Inflammatory macrophage (primary cell): ENCODE measurements around the gene MRPS6.

Source experiments
- DNase-seq, 2 donors: peaks; one replicate each; pipeline ENCODE4 v3.0.0-alpha.2; 2020 to 2022

Gene MRPS6

GRCh38 chr21:34182436-34182835 lies 109.1 kb downstream of the MRPS6 start:
- DNase-seq: no peak

- no peak for DNase-seq
These were observed 110.1 kb downstream of the MRPS6 start for GRCh38 chr21:34183331-34183928.

GRCh38 chr21:34184232-34184631 lies 110.9 kb downstream of the MRPS6 start:
- DNase-seq: no peak

GRCh38 chr21:34185026-34185750 lies 111.8 kb downstream of the MRPS6 start:
- no peak for DNase-seq

DNA sequence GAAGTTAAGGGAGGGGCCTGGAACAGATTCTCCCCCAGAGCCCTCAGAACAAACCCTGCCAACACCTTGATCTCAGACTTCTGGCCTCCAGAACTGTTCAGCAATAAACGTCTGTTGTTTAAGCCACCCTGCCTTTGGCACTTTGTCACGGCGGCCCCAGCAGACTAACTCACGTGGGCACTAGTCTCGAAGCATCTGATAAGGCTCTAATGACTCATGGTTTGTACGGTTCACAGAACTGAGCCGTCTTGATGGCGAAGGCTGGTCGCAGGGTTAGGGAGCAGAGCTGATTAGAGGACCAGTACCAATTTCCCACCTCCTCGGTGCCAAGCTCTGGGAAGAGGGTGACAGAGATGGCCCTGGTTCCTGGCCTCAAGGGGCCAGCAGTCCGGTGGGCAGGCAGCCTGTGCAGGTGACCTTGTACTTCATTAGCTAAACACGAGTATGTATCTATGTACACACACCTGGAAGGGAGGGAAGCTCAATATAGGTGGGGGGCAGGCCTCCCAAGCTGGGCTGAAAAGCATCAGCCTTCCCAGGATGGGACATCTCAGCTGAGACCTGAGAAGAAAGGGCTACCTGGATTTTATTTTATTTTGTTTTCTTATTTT lies 112.8 kb downstream of the MRPS6 start:
- no peak for DNase-seq

GRCh38 chr21:34187935-34188334 lies 114.6 kb downstream of the MRPS6 start:
- no peak for DNase-seq

DNA sequence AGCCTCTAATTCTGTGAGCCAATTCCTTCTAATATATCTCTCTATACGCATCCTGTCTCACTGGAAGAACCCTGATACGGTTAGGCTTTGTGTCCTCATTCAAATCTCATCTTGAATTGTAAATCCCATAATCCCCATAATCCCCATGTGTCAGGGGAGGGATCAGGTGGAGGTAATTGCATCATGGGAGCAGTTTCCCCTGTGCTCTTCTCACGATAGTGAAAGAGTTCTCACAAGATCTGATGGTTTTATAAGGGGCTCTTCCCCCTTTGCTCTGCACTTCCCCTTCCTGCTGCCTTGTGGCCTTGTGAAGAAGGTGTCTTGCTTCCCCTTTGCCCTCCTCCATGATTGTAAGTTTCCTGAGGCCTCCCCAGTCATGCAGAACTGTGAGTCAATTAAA lies 116.1 kb downstream of the MRPS6 start:
- DNase-seq: peak; percentile 22 to 51

GRCh38 chr21:34190576-34191321 lies 117.4 kb downstream of the MRPS6 start:
- DNase-seq: no peak

DNA sequence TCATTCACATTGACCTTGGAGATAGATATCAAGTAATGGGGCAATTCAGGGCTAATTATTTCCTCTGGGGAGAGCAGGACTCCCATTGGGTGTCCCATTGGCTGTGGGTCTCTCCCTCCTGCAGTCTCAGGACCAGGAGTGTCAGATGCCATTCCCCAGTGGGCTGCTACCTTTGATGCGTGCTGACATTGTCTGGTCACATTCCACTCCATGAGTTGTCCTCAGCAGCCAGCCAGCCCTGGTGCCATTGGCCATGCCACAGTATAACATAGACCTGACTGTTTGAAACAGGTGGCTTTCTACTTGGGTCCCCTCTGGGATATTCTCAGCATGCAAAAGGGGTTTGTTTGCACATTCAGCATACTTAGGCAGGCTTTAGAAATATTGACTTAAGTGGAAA lies 118.5 kb downstream of the MRPS6 start:
- DNase-seq: no peak
